Measurements from ENCODE around the gene NPIPA3.
"Not testable (repeated sequence)": the region's sequence is repeated elsewhere in the genome, so short reads cannot be mapped to it uniquely, and the experiment has no call there.

Gene NPIPA3

DNA sequence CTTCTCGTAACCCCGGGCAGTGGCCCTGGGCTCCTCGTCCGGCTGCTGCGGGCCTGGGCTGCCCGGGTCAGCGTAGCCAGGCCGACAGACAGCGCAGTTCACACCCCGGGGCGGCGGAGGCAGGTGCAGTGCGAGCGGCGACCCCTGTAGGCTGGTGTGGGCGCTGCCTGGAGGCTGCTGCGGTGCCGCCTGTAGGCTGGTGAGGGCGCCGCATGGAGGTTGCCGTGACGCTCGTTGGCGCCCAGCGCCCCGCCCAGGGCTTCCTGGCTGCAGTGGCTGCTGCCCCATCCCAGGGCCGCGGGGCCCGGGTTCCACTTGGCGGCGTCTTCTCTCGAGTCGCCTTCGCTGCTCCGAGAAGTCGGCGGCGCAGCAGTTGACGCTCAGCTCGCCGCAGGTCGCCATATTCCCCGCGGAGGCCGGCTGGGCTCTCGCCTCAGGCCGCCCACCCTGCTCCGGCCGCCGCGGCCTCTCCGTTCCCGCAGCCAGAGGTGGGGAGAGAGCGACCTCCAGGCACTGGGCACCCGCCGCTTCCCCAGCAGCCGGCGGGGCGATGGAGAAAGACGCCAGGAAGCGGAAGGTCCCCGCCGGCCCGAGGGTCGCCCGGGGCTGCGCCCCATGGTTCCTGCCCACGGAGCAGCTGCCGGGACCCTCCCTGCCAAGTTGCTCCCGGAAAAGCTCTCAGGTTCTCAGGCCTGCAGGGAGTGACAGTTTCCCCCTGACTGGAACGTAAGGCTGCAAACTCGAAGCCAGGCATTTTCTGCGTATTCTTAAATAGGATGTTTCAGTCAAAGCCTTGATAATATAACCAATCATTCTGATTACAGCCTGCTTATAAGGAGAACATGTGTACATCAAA lies at the start of gene NPIPA3:
Gene NPIPA3, plus strand, starts transcription at position 256 of the 856 bp plus-strand sequence. CDS start 5,533 bp downstream, outside the sequence.
- H3K36me3 ChIP-seq; H3K9me3 ChIP-seq (ENCODE audit: severe bottlenecking); H3K4me3 ChIP-seq (ENCODE audit: low read depth, low read length); H3K27ac ChIP-seq; H3K27me3 ChIP-seq (ENCODE audit: insufficient read depth, low read depth, severe bottlenecking); DNase-seq: not testable (repeated sequence)

DNA sequence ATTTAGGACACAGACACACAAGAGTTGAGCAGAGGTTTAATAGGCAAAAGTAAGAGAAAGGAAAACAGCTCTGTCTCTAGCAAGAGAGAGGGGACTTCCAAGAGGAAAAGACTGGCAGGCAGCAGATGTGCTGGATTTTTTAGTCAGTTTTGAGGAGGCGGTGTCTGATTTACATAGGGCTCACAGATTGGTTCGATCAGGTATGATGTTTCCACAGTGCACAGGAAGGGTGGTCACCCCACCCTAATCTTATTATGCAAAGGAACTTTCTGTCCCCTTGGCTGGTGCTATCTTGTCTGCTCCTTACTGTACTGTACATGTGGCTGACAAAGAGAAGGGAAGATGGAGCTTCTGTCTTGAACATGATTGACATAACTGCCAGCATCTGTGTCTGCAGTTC lies 45.1 kb upstream of the NPIPA3 start:
- H3K36me3 ChIP-seq = peaks cover 75% of the 10 kb centered on the region
- DNase-seq = peak; percentile 14
- no peak overlapping the region for H3K4me3 ChIP-seq (ENCODE audit: low read depth, low read length)
- no peaks in the 10 kb centered on the region for H3K9me3 ChIP-seq (ENCODE audit: severe bottlenecking)
- H3K27me3 ChIP-seq (ENCODE audit: insufficient read depth, low read depth, severe bottlenecking) = no peaks in the 10 kb centered on the region
- TF ChIP-seq, protein P1, sequence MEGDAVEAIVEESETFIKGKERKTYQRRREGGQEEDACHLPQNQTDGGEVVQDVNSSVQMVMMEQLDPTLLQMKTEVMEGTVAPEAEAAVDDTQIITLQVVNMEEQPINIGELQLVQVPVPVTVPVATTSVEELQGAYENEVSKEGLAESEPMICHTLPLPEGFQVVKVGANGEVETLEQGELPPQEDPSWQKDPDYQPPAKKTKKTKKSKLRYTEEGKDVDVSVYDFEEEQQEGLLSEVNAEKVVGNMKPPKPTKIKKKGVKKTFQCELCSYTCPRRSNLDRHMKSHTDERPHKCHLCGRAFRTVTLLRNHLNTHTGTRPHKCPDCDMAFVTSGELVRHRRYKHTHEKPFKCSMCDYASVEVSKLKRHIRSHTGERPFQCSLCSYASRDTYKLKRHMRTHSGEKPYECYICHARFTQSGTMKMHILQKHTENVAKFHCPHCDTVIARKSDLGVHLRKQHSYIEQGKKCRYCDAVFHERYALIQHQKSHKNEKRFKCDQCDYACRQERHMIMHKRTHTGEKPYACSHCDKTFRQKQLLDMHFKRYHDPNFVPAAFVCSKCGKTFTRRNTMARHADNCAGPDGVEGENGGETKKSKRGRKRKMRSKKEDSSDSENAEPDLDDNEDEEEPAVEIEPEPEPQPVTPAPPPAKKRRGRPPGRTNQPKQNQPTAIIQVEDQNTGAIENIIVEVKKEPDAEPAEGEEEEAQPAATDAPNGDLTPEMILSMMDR (IDR thresholded peaks at IDR 0.05; ENCODE audit: low read depth, low read length) = no peak
- H3K27ac ChIP-seq = no peak overlapping the region

DNA sequence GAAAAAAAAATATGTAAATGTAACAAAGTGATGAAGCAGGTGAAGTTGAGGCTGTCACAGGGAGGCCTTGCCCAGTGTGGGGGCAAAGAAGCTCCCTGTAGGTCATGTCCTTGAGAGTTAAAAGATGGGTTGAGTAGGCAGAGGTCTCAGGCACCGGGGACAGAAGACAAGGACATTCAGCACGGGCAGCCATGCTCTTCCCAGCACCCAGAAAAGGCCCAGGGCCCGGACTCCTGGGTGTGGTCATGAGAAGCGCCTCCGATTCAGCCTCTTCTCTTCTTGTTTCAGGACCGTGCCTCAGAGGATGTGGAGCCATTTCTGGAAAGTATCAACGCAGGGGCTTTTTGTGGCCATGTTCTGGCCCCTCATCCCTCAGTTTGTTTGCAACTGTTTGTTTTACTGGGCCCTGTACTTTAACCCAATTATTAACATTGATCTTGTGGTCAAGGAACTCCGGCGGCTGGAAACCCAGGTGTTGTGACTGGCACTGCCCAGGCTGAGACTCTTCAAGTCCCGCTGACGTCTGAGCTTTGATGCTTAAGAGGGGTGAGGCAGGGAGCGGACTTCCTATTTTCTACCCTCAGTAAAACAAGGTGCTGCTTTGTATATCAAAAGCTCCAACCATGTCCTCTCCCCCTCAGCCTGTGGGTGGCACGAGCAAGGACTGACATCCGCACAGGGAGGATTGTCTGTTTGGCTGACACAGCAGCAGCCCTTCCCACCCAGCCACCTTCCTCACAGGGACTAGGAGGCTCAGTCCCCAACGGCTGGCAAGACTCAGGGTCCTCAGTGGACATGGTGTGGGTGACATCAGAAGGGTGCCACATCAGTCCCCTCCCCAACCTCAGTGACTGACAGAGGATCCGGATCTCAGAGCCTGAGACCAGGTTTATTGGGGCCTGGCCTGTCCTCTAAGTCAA lies 35.6 kb upstream of the NPIPA3 start:
- DNase-seq = no peak
- TF ChIP-seq, protein P1 (IDR thresholded peaks at IDR 0.05; ENCODE audit: low read depth, low read length) = no peak
- H3K9me3 ChIP-seq (ENCODE audit: severe bottlenecking) = no peaks in the 10 kb centered on the region
- no peak overlapping the region for H3K27ac ChIP-seq
- peaks cover 60% of the 10 kb centered on the region for H3K36me3 ChIP-seq
- H3K4me3 ChIP-seq (ENCODE audit: low read depth, low read length) = no peak overlapping the region
- no peaks in the 10 kb centered on the region for H3K27me3 ChIP-seq (ENCODE audit: insufficient read depth, low read depth, severe bottlenecking)

DNA sequence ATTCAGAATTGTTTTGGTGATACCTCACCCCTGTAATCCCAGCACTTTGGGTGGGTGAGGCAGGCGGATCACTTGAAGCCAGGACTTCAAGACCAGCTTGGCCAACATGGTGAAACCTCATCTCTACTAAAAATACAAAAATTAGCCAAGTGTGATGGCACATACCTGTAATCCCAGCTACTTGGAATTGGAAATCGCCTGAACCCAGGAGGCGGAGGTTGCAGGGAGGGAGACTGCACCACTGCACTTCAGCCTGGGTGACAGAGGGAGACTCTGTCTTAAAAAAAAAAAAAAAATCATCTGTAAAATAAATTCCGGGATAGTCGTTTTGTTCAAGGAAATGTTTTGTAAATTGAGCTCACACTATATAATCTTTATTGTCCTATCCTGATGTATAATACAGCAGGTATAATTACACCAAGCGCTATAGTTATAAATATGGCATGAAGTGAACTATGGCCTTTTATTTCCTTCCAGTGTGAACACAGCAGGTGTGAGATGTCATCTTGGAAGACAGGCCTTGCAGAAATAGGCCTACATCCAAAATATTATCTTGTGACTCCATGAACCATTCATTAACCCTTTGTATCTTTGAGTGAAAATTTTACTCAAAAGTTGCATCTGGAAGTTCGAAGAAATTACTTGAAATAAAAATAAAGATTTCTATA lies 34.5 kb upstream of the NPIPA3 start:
- TF ChIP-seq, protein P1 (IDR thresholded peaks at IDR 0.05; ENCODE audit: low read depth, low read length) = no peak
- Histone ChIP-seq H3K4me3 (ENCODE audit: low read depth, low read length) (no peak overlapping the region), H3K27ac (no peak overlapping the region), H3K9me3 (ENCODE audit: severe bottlenecking) (no peaks in the 10 kb centered on the region), H3K27me3 (ENCODE audit: insufficient read depth, low read depth, severe bottlenecking) (no peaks in the 10 kb centered on the region), H3K36me3 (peaks cover 49% of the 10 kb centered on the region)
- no peak for DNase-seq

DNA sequence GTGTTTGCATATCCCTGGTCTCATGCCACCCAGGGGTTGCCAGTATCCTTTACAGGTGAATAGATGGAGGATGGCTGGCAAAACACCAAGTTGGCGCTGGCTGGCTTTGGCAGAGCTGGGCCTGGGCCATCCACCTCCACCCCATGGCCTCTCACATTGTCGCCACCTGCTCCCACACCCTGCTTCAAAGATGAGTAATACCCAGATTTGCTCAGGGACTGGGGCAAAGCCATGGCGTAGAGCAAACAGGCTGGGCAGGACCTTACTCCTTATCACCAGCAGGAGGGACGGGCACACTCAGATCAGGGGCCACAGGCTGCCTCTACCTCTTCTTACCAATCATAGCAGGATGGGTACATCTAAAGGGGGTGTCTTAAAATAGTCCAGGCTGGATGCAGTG lies 33.4 kb upstream of the NPIPA3 start:
- no peak for DNase-seq
- TF ChIP-seq, protein P1 (IDR thresholded peaks at IDR 0.05; ENCODE audit: low read depth, low read length) = no peak
- H3K27me3 ChIP-seq (ENCODE audit: insufficient read depth, low read depth, severe bottlenecking) = no peaks in the 10 kb centered on the region
- no peaks in the 10 kb centered on the region for H3K9me3 ChIP-seq (ENCODE audit: severe bottlenecking)
- H3K36me3 ChIP-seq = peaks cover 39% of the 10 kb centered on the region
- H3K4me3 ChIP-seq (ENCODE audit: low read depth, low read length) = no peak overlapping the region
- no peak overlapping the region for H3K27ac ChIP-seq

Data from WERI-Rb-1 (cell line).